Measurements from ENCODE around the gene SLC2A4.

SLC2A4 gene

GRCh38 chr17:7279448-7279847, 2.1 kb upstream of the SLC2A4 start:
- DNase-seq (ENCODE audit: low spot score): no peak

- peak; percentile 87 for DNase-seq (ENCODE audit: low spot score)
Observed at GRCh38 chr17:7280519-7281073, 922 bp upstream of the SLC2A4 start.

GRCh38 chr17:7281953-7282751, 634 bp downstream of the SLC2A4 start:
- DNase-seq (ENCODE audit: low spot score): peak; percentile 35

- DNase-seq (ENCODE audit: low spot score): peak; percentile 90
Observed at GRCh38 chr17:7282752-7283321, 1.3 kb downstream of the SLC2A4 start.

GRCh38 chr17:7283471-7284216, 2.1 kb downstream of the SLC2A4 start:
- DNase-seq (ENCODE audit: low spot score): no peak

- no peak for DNase-seq (ENCODE audit: low spot score)
Observed at GRCh38 chr17:7284911-7285310, 3.4 kb downstream of the SLC2A4 start.

GRCh38 chr17:7285679-7286078, 4.2 kb downstream of the SLC2A4 start:
- peak; percentile 1 for DNase-seq (ENCODE audit: low spot score)

GRCh38 chr17:7289256-7290032, 7.9 kb downstream of the SLC2A4 start:
- DNase-seq (ENCODE audit: low spot score): no peak

GRCh38 chr17:7290166-7290565, 8.6 kb downstream of the SLC2A4 start:
- no peak for DNase-seq (ENCODE audit: low spot score)

- no peak for DNase-seq (ENCODE audit: low spot score)
Observed at GRCh38 chr17:7290685-7291084, 9.2 kb downstream of the SLC2A4 start.

GRCh38 chr17:7292194-7292593, 10.7 kb downstream of the SLC2A4 start:
- no peak for DNase-seq (ENCODE audit: low spot score)

- DNase-seq (ENCODE audit: low spot score): no peak
Observed at GRCh38 chr17:7292729-7293128, 11.2 kb downstream of the SLC2A4 start.

GRCh38 chr17:7293159-7293558, 11.6 kb downstream of the SLC2A4 start:
- DNase-seq (ENCODE audit: low spot score): no peak

GRCh38 chr17:7293816-7294613, 12.5 kb downstream of the SLC2A4 start:
- peak; percentile 57 for DNase-seq (ENCODE audit: low spot score)

- peak; percentile 59 for DNase-seq (ENCODE audit: low spot score)
Observed at GRCh38 chr17:7294614-7295153, 13.2 kb downstream of the SLC2A4 start, which contains the start of gene YBX2. Gene YBX2 (minus strand): TSS chr17:7294639. CDS start chr17:7294500, 139 bp downstream.

- no peak for DNase-seq (ENCODE audit: low spot score)
Observed at GRCh38 chr17:7295230-7296180, 14.0 kb downstream of the SLC2A4 start.

GRCh38 chr17:7296189-7296861, 14.8 kb downstream of the SLC2A4 start:
- DNase-seq (ENCODE audit: low spot score): peak; percentile 80

- no peak for DNase-seq (ENCODE audit: low spot score)
Observed at GRCh38 chr17:7304179-7304578, 22.7 kb downstream of the SLC2A4 start.
